GM13977 (cell line): ENCODE data around the gene BSCL2.
"Not testable (repeated sequence)": the region's sequence is repeated elsewhere in the genome, so short reads cannot be mapped to it uniquely, and the experiment has no call there.

Experiments
- DNase-seq: peaks from one replicate; pipeline ENCODE4 v3.0.0; 2012; ENCODE audit warnings: low spot score
- in situ Hi-C: fragments of 300-500 bp; cut with MboI; formaldehyde crosslinking; loops from one replicate; pipeline ENCODE4 v1.12.0; 2022; ENCODE audit warnings: low sequenced_read_pairs, low pct_unique_long_range_greater_than_20kb, mixed read lengths, inconsistent platforms; ENCODE audit not compliant: unreplicated experiment
- TF ChIP-seq, protein P1 (sequence below): IDR thresholded peaks from 2 replicates; pipeline ENCODE4 v1.5.1; 2012; ENCODE audit warnings: mild to moderate bottlenecking, control low read depth; ENCODE audit not compliant: insufficient read depth; ENCODE audit errors: extremely low read depth, missing control alignments

The BSCL2 gene

DNA sequence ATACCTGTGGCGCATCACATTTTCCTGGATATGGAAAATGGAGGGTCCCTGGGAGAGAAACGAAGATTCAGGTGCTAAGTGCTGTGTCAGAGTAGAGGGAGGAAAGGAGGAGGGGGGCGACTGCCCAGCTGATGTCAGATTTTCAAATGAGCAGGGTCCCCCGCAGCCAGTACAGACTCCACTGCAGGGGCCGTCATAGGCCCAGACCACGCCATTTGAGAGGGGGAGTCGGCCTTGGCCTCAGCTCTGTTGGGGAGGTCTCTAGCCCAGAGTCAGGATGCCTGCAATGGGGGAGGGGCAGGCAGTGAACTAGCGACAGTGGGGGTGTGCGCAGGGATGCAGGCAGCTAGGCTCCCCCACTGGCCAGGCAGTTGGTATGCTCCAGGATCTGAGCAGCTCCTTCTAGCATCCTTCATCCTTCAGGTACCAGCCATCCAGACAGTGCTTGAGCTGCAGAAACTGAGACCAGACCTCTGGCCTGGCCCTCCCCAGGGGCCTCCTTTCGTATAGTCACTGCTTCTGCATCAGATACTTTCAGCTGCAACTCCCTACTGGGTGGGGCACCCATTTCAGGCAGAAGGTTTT is at the start of gene BSCL2, which contains the start of gene GNG3:
Gene BSCL2, minus strand, starts transcription at position 148 of the 585 bp plus-strand sequence. CDS start 229 bp downstream, outside the sequence.
Gene GNG3, plus strand, starts transcription at position 400 of the 585 bp plus-strand sequence. CDS start 620 bp downstream, outside the sequence.
- in situ Hi-C loops, result no loop called here
- no peak for DNase-seq
- TF ChIP-seq, protein P1, sequence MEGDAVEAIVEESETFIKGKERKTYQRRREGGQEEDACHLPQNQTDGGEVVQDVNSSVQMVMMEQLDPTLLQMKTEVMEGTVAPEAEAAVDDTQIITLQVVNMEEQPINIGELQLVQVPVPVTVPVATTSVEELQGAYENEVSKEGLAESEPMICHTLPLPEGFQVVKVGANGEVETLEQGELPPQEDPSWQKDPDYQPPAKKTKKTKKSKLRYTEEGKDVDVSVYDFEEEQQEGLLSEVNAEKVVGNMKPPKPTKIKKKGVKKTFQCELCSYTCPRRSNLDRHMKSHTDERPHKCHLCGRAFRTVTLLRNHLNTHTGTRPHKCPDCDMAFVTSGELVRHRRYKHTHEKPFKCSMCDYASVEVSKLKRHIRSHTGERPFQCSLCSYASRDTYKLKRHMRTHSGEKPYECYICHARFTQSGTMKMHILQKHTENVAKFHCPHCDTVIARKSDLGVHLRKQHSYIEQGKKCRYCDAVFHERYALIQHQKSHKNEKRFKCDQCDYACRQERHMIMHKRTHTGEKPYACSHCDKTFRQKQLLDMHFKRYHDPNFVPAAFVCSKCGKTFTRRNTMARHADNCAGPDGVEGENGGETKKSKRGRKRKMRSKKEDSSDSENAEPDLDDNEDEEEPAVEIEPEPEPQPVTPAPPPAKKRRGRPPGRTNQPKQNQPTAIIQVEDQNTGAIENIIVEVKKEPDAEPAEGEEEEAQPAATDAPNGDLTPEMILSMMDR, result no peak

DNA sequence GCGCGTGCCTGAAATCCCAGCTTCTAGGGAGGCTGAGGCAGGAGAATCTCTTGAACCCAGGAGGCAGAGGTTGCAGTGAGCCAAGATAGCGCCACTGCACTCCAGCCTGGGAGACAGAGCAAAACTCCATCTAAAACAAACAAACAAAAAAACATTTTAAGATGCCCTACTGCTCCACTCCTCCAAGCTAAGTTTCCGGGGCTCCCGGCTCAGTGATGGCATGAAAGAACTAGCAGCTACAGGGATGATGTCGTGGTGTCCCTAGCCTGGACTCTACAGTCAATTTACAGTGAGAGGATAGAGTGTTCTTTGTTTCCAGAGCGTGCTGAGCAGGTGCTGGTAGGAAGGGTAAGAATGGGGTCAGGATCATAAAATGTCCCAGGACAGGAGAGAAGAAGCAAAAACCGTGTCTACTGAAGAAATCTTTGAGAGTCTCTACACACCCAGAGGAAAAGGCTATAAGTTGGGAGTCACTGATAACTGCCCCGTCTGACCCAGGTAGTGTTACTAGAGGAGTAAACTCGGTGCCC is 47.9 kb upstream of the BSCL2 start:
- no peak for DNase-seq
- TF ChIP-seq, protein P1, result no peak
- in situ Hi-C loops, result no loop called here

DNA sequence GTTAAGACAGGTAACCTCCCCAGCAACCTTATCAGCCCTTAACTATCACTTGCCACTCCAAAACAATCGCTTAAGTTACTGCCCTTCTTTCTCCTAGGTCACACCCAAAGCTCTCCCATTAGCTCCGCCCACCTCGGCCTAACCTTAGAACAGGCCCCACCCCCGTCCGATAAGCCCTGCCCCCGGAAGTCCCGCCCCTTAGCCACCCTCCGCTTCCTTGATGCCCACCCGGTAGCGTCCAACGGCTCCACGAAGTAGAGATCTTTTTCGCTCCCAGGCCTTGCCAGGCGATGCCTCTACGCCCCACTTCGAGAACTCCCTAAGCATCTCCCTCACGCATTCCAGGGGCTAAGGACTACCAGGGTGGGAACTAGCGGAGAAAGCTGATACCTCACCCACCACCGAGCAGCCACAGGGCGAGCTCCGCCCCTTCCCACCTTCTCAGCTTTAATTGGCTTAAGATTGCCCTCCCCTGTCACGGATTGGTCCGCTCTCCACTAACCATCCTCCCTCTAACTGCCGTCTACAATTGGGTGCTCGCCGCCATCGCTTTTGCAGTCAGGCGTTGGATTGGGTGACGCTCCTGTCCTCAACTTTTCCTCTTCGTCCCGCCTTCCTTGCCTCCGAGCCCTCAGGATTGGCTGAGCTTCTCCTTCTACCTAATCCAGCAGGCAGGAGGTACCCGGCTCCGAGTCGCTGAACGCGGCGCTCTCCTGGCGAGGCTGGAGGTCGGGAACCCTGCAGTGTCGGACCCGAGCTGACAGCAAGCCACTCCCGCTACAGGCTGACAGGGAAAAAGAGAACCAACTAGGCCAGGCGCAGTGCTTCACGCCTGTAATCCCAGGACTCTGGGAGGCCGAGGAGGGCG is 46.7 kb upstream of the BSCL2 start, which contains the start of gene ZBTB3:
Gene ZBTB3, minus strand, starts transcription at position 425 of the 868 bp plus-strand sequence. CDS start 496 bp downstream, outside the sequence.
- in situ Hi-C loops, result no loop called here
- peak; percentile 94 for DNase-seq

DNA sequence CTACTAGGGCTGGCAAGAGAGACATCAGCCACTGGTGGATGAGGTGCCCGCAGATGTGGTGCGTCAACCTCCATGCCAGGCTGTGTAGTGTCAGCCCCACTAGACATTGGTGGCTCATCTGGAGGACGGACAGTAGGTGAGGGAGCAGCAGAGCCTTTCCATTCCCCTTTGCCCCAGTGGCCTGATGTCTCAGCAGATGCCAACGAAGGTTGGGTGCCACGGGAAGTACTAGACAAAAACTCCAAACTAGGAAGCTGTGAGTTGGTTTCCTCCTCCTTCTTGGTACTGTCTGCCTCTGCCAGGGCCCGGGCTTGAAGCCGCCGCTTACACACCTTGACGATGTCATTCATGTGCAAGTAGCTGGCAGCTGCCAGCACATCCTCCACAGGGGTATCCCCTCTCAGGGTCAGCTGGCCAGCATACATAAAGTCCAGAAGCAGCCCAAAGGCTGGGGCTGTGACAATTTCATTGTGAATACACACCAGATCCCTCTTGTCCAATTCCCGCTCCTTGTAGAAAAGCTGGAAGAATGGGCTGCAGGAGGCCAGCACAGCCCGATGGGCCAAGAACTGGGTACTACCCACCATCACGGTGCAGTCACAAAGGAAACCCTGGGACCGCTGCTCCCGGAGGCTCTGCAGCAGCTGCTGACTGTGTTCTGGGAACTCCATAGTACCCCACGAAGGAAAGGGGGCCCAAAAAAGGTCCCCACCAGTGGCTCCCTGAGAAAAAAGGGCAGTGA is 45.9 kb upstream of the BSCL2 start:
- DNase-seq, result no peak
- in situ Hi-C loops, result no loop called here
- TF ChIP-seq, protein P1, result no peak

More for the DNA sequence above, 46.7 kb upstream of the BSCL2 start, which contains the start of gene ZBTB3:
- TF ChIP-seq, protein P1, result no peak

DNA sequence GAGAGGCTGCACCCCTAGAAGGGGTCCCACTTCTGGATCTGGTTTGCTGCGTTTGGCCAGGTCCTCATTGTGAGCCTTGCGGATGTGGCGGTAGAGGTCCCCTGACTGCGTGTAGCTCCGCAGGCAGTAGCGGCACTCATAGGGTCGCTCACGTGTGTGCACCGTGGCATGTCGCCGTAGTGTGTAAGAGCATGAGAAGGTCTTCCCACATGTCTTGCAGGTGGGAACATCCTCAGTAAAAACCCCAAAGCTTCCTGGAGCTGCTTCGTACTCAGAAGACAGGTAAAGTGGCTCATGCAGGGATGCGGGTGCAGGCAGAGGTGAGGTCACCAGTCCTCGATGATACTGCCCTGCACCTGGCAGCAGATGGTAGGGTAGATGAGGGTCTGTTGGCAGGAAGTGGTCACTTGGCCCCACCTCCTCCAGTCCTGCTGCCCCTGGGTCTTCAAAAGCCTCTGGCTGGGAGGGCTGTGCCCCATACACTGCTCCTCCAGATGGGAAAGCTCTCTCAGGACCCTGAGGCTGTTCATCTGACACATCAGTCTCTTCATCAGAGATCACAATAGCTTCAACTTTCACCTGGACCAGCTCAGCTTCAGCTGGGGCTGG is 45.1 kb upstream of the BSCL2 start:
- TF ChIP-seq, protein P1, result no peak
- DNase-seq, result no peak
- in situ Hi-C loops, result no loop called here

DNA sequence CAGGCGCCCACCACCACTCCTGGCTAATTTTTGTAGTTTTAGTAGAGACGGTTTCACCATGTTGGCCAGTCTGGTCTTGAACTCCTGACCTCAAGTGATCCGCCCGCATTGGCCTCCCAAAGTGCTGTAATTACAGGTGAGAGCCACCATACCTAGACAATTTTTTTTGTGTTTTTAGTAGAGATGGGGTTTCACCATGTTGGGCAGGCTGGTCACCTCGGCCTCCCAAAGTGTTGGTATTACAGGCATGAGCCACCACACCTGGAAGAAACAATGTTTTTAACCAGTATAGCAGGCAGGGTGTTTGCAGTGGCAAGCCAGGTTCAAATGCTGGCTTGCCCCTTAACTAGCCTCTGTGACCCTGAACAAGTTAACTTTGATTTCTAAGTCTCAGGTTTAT is 42.7 kb upstream of the BSCL2 start:
- in situ Hi-C loops, DNase-seq: not testable (repeated sequence)
